OCI-LY3 (cell line): Measurements from ENCODE around the gene RSPH1.

Source experiments
- H2AFZ ChIP-seq: fragments of 200-600, 300-600 bp; shearing (Covaris generic); 2 replicates; pipeline ENCODE4 v1.6.0; 2014; ENCODE audit warnings: antibody characterized with exemption, low read depth, low read length
- H3K27ac ChIP-seq: fragments of 200-600, 300-600 bp; sonication (generic); 2 replicates; pipeline ENCODE4 v1.5.1; 2014; ENCODE audit warnings: mild to moderate bottlenecking, low read length, moderate library complexity, mixed read lengths
- H3K27me3 ChIP-seq: fragments of 200-600, 300-600 bp; sonication (generic); 2 replicates; pipeline ENCODE4 v1.6.1; 2014; ENCODE audit warnings: low read depth, low read length, mixed read lengths
- H3K36me3 ChIP-seq: fragments of 200-600, 300-600 bp; sonication (generic); replicated peaks from 2 replicates; pipeline ENCODE3; 2014; ENCODE audit warnings: low read depth, low read length, mixed read lengths
- H3K4me1 ChIP-seq: fragments of 300-600, 200-600 bp; sonication (generic); 2 replicates; pipeline ENCODE4 v1.6.1; 2014; ENCODE audit warnings: low read length, mixed read lengths
- H3K4me2 ChIP-seq: fragments of 200-600, 300-600 bp; sonication (generic); 2 replicates; pipeline ENCODE4 v1.6.1; 2014; ENCODE audit warnings: low read length, mixed read lengths
- H3K4me3 ChIP-seq: fragments of 300-600, 200-600 bp; sonication (generic); 2 replicates; pipeline ENCODE4 v1.5.1; 2014; ENCODE audit warnings: antibody characterized with exemption, mild to moderate bottlenecking, low read length, moderate library complexity
- H3K79me2 ChIP-seq: fragments of 300-600, 200-600 bp; shearing (Covaris generic); 2 replicates; pipeline ENCODE4 v1.6.1; 2014; ENCODE audit warnings: mild to moderate bottlenecking, low read length, mixed read lengths
- H3K9ac ChIP-seq: fragments of 300-600, 200-600 bp; shearing (Covaris generic); 2 replicates; pipeline ENCODE4 v1.6.0; 2014; ENCODE audit warnings: mild to moderate bottlenecking, low read length, moderate library complexity
- H3K9me3 ChIP-seq: fragments of 200-600, 300-600 bp; shearing (Covaris generic); 2 replicates; pipeline ENCODE4 v1.6.1; 2014; ENCODE audit warnings: low read length, mixed read lengths; ENCODE audit not compliant: insufficient read depth
- H4K20me1 ChIP-seq: fragments of 200-600, 300-600 bp; sonication (generic); 2 replicates; pipeline ENCODE4 v1.6.1; 2016; ENCODE audit warnings: low read length, mixed read lengths; ENCODE audit not compliant: insufficient read depth
- CTCF ChIP-seq: fragments of 200-600, 300-600 bp; sonication (generic); IDR thresholded peaks from 2 replicates; pipeline ENCODE4 v1.5.1; 2014; ENCODE audit warnings: antibody characterized with exemption, low read length, low read depth
- EZH2phosphoT487 ChIP-seq: fragments of 200-600 bp; shearing (Covaris generic); IDR thresholded peaks from 2 replicates; pipeline ENCODE4 v1.6.1; 2018; ENCODE audit warnings: antibody characterized with exemption, mixed run types, low read depth

The RSPH1 gene

GRCh38 chr21:42469272-42469671 is 26.8 kb downstream of the RSPH1 start:
- Histone ChIP-seq H3K9me3 (no peaks in the 10 kb centered on the region), H3K9ac (peak overlapping the region; percentile 63; the same call in 1 of the 2 replicates), H3K27ac (peak overlapping the region; percentile 97), H2AFZ (no peak overlapping the region), H3K4me3 (peak overlapping the region; percentile 43), H3K36me3 (no peaks in the 10 kb centered on the region), H3K79me2 (no peaks in the 10 kb centered on the region), H3K4me1 (peaks cover 88% of the 10 kb centered on the region), H3K27me3 (no peaks in the 10 kb centered on the region), H3K4me2 (peak overlapping the region; percentile 68), H4K20me1 (no peaks in the 10 kb centered on the region)
- no peak for TF ChIP-seq EZH2phosphoT487
- TF ChIP-seq CTCF: no peak

GRCh38 chr21:42468491-42469131 is 27.4 kb downstream of the RSPH1 start:
- TF ChIP-seq CTCF (no peak), EZH2phosphoT487 (no peak)

DNA sequence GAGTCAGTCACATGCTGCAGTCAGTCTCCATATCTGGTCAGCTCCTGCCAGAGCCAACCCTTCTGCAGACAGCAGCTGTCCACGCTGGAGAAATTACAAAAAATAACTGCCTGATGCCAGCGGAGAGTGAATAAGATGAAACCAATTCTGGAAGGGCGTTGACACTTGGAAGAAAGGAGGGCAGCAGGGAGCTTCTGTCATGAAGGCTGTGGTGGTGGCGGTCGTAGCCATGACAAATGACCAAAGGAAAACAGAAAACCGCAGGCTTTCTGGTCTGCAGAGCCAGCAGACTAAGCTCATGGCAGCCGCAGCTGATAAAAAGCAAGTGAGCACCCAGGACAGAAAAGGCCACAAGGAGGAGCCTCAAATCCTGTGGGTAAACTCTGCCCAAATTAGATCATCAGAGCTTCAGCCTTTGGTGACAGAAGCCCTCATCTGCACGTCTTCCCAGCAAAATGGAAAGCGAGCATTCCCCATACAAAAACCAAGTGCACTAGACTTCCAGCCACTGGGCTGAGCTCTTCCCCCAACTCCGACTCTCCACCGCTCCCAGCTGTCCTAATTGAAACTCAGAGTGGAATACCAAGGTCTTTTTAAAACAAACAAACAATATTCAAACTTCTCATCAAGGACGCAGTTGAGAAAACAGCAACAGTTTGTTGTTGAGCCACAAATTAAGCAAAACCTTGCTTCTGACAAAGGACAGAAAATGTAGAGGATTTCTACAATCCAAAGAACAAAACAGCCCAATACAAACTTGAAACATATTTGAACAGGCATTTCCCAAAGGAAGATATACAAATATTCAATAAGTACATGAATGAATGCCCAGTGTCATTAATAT is 28.7 kb downstream of the RSPH1 start:
- H3K27me3 ChIP-seq: no peaks in the 10 kb centered on the region
- TF ChIP-seq EZH2phosphoT487 (no peak), CTCF (peak; percentile 55)
- H3K9ac ChIP-seq: peak overlapping the region; percentile 30; the same call in 1 of the 2 replicates
- no peak overlapping the region for H2AFZ ChIP-seq
- peak overlapping the region; percentile 48 for H3K4me2 ChIP-seq
- no peaks in the 10 kb centered on the region for H3K79me2 ChIP-seq
- H3K4me3 ChIP-seq: peak overlapping the region; percentile 15; the same call in 1 of the 2 replicates
- no peaks in the 10 kb centered on the region for H3K9me3 ChIP-seq
- peaks cover 92% of the 10 kb centered on the region for H3K4me1 ChIP-seq
- H3K27ac ChIP-seq: peak overlapping the region; percentile 100
- H3K36me3 ChIP-seq: peaks cover 3% of the 10 kb centered on the region
- no peaks in the 10 kb centered on the region for H4K20me1 ChIP-seq

More at GRCh38 chr21:42468491-42469131, 27.4 kb downstream of the RSPH1 start:
- Histone ChIP-seq H2AFZ (no peak overlapping the region), H3K27me3 (no peaks in the 10 kb centered on the region), H3K36me3 (no peaks in the 10 kb centered on the region), H3K9me3 (no peaks in the 10 kb centered on the region), H3K4me1 (peaks cover 88% of the 10 kb centered on the region), H4K20me1 (no peaks in the 10 kb centered on the region), H3K4me3 (peak overlapping the region; percentile 43), H3K79me2 (no peaks in the 10 kb centered on the region), H3K27ac (peak overlapping the region; percentile 97), H3K9ac (peak overlapping the region; percentile 63), H3K4me2 (peak overlapping the region; percentile 68)

GRCh38 chr21:42466700-42467099 is 29.3 kb downstream of the RSPH1 start:
- H3K4me1 ChIP-seq: peaks cover 92% of the 10 kb centered on the region
- H3K79me2 ChIP-seq: no peaks in the 10 kb centered on the region
- peak overlapping the region; percentile 48 for H3K4me2 ChIP-seq
- no peak overlapping the region for H2AFZ ChIP-seq
- no peaks in the 10 kb centered on the region for H4K20me1 ChIP-seq
- peak overlapping the region; percentile 100 for H3K27ac ChIP-seq
- H3K27me3 ChIP-seq: no peaks in the 10 kb centered on the region
- peak overlapping the region; percentile 30; the same call in 1 of the 2 replicates for H3K9ac ChIP-seq
- TF ChIP-seq EZH2phosphoT487 (no peak), CTCF (no peak)
- no peak overlapping the region for H3K4me3 ChIP-seq
- peaks cover 3% of the 10 kb centered on the region for H3K36me3 ChIP-seq
- no peaks in the 10 kb centered on the region for H3K9me3 ChIP-seq
